A549 treated with Hydrocortisone at 1 μM for 4 hours (cell line): ENCODE results near the gene S100A12. TPM values are rescaled to one million over a fixed set of nuclear protein-coding genes. Genes with fewer than 3 reads are reported as not detected.

ENCODE experiments used
- total RNA-seq: library from RNA; stranded (reverse); fragments of 200-300 nt; extraction: Qiagen RNA extraction; gene quantifications from 5 replicates; pipeline ENCODE4 v1.2.3, GENCODE V29; 2022

Gene S100A12
- total RNA-seq: not detected in 5 replicates

DNA sequence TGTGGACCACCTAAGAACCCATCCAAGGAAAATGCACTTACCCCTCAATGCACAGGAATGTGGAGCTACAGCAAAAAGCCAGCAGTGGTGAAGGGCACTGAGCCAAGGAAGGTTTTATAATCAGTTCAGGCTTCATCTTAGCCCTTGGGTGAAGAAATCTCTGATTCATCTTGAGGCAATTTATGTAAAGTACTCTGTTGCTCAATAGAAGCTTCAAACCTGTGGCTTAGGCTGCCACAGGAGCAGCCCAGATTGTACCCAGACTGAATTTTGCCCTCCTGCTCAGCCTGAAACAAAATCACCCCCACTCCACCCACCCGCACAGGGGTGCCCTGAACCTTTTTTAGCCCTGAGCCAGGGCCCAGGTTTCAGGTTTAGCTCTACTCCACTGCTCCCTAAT, at the start of gene S100A12:
TSS of gene S100A12 (minus strand) at position 111 of the 400 bp plus-strand sequence. CDS start 1,029 bp downstream, outside the sequence.

DNA sequence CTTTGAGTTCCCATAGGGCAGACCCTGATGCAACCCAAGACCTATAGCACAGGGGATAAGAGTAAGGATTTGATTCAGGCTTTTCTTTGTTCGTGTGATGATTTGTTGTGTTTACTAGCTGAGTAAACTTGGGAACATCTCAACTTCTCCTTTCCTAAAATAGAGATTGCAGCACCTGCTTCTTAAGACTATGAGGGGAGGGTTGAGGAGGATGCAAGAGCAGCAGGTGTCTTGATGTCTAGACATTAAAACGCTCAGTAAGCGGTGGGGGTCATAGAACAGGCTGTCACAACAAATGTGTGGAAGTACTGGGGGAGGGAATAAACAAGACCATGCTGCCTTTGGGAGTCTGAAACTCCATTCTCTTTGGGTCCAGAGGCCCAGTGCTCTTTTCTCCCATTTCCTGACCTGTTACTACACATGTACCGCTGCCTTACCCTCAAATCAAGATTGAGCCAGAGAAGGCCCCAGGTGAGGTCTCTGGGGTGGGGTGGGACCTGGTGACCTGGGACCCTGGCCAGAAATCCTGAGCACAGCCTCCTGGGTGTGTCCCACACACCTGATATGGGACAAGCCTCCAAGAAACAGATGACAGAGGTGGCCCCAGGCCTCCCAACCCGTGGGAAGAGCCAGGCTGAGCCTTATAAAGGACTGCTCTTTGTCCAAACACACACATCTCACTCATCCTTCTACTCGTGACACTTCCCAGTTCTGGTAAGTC, 40.6 kb upstream of the S100A12 start, which contains the start of gene S100A7A:
TSS of gene S100A7A (plus strand) at position 671 of the 721 bp plus-strand sequence. CDS start 1,563 bp downstream, outside the sequence.

DNA sequence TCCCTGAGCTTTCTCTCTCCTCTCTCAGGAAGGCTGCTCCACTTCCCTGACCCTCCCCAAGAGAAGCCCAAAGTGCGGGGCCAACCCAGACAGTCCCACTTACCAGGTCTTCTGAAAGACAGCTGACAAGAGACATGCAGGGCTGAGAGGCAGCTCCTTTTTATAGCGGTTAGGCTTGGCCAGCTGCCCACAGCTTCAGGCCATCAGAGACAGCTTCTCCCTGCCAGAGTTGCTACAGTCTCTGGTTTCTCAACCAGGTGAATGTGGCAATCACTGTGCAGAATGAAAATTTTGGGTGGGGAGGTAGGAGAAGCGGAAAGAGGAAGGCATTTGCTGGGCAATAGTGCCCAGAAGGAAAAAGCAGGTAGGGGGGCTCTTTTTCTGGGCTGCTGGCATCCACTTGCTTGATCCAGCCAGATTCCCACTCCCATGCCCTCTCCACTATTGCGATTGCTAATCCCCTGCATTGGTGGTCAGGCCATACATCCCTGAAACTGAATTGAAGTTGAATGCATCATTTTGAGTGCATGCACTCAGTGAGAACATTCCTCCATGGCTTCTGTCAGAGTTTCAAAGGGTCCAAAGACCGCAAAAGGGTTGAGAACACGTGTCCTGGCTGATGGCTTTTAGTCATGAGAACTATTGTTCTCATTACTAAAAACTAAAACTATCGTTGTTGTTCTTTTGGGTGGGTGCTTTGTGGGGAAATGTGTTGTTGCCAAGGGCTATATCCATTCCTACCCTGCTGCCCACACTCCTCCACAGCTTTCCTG, 15.7 kb upstream of the S100A12 start, which contains the start of gene S100A8:
TSS of gene S100A8 (minus strand) at position 136 of the 773 bp plus-strand sequence. CDS start 538 bp downstream, outside the sequence.

DNA sequence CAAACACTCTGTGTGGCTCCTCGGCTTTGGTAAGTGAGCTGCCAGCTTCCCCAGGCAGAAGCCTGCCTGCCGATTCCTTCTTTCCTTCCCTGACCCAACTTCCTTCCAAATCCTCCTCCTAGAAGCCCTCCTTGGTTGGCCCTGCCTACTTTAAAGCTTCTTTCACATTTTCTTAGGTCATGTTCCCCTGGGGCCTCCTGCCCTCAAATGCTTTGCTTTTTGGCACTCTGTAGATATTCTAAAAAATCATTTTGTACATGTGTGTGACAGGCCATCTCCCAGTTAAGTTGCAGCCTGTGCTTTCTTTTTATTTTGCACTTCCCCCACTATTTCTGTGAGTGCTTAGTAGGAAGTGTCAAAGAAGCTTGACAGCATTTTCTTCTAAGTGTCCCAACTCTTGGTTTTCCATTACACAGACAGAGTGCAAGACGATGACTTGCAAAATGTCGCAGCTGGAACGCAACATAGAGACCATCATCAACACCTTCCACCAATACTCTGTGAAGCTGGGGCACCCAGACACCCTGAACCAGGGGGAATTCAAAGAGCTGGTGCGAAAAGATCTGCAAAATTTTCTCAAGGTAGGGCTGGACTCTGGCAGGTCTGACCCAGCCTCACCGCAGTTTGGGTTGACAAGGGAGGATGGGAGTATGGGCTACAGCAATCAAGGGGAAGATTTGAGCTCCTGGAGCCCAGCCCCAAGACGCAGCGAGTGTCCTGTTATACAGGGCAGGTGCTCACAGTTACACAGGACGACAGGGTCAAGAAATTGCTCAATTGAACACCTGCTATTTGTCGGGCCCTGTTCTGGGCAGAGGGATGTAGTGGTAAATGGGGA, 17.3 kb downstream of the S100A12 start, which contains the start of gene S100A9:
TSS of gene S100A9 (plus strand) at position 2 of the 838 bp plus-strand sequence. CDS start at position 432, 430 bp downstream.

DNA sequence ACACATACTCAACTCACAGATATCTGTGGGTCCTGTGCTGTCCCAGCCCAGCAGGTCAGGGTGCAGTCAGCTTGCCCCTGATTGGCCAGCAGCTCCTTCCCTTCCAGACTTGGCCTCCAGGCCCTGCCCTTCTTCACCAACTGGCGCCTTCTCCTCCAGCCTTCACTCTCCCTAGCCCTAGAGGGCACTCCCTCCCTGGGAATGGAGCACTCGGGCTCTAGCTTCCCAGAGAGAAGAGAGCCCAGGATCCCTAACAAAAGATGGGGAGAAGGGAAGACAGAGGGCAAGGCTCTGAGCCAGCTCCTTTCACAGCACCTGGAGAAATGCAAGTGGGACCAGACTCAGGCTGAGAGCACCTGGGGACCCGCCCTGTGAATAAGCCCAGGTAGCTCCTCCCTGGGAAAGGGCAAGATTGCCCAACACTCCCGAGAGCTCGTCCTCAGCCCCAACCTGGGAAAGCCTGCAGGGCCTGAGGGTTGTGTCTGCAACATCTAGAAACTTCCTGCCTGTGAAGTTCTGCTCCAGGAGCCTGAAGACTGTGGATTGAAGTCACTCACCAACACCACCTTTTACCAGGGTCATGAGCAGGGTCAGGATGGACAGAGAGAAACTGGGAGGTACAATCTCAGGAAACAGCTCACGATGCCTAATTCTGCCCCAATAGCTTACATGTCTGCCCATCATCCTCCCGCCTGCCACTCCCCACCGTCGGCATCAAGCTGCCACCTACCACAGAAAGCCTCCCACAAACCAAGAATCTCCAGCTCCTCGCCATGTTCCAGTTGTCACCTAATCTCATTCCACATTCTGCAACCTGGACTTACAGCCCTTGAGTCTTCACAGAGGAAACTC, 26.7 kb downstream of the S100A12 start, which contains the start of gene PGLYRP4:
TSS of gene PGLYRP4 (minus strand) at position 331 of the 852 bp plus-strand sequence. CDS start 909 bp downstream, outside the sequence.

Other genes with a start within 250 kb of the S100A12 start
- gene SPRR2G, start 224.7 kb downstream of the S100A12 start, total RNA-seq: not detected in 5 replicates
- gene LELP1, start 172.2 kb downstream of the S100A12 start, total RNA-seq: not detected in 5 replicates
- gene PRR9, start 158.0 kb downstream of the S100A12 start, total RNA-seq: not detected in 5 replicates
- not detected in 5 replicates for gene LORICRIN, start 115.9 kb downstream of the S100A12 start, total RNA-seq
- not detected in 5 replicates for gene PGLYRP3, start 62.7 kb downstream of the S100A12 start, total RNA-seq
- not detected in 5 replicates for gene PGLYRP4, start 26.8 kb downstream of the S100A12 start, total RNA-seq
- gene S100A9, start 17.8 kb downstream of the S100A12 start, total RNA-seq: 0.46 to 1.2 TPM (median 0.75 TPM) in 4 of 5 replicates, not detected in the other
- not detected in 5 replicates for gene S100A8, start 15.5 kb upstream of the S100A12 start, total RNA-seq
- gene S100A7A, start 40.9 kb upstream of the S100A12 start, total RNA-seq: not detected in 5 replicates
- gene S100A7, start 85.0 kb upstream of the S100A12 start, total RNA-seq: not detected in 5 replicates
- gene S100A6, start 160.4 kb upstream of the S100A12 start, total RNA-seq: 2,973 to 4,069 TPM (median 3,618 TPM) in 5 replicates
- 0.64 to 1.2 TPM (median 0.83 TPM) in 5 replicates for gene S100A5, start 165.3 kb upstream of the S100A12 start, total RNA-seq
- 1,517 to 1,961 TPM (median 1,696 TPM) in 5 replicates for gene S100A4, start 170.2 kb upstream of the S100A12 start, total RNA-seq
- 107 to 126 TPM (median 115 TPM) in 5 replicates for gene S100A3, start 173.6 kb upstream of the S100A12 start, total RNA-seq
- 19.0 to 37.7 TPM (median 28.0 TPM) in 5 replicates for gene S100A2, start 190.2 kb upstream of the S100A12 start, total RNA-seq
- gene S100A16, start 237.5 kb upstream of the S100A12 start, total RNA-seq: 487 to 581 TPM (median 545 TPM) in 5 replicates
- gene S100A14, start 240.7 kb upstream of the S100A12 start, total RNA-seq: 0.14 to 0.82 TPM (median 0.52 TPM) in 5 replicates